ENCODE results near the gene TBC1D24.

Gene TBC1D24

GRCh38 chr16:2483939-2484897 lies 9.3 kb downstream of the TBC1D24 start:
- no peak for DNase-seq

GRCh38 chr16:2484898-2485508 lies 10.1 kb downstream of the TBC1D24 start:
- DNase-seq = no peak

GRCh38 chr16:2485811-2486507 lies 11.0 kb downstream of the TBC1D24 start:
- DNase-seq = no peak

- DNase-seq = no peak
Observed at GRCh38 chr16:2486645-2487516, 12.0 kb downstream of the TBC1D24 start.

GRCh38 chr16:2487517-2487842 lies 12.6 kb downstream of the TBC1D24 start:
- no peak for DNase-seq

- DNase-seq = no peak
Observed at GRCh38 chr16:2487903-2488531, 13.1 kb downstream of the TBC1D24 start.

- DNase-seq = no peak
Observed at GRCh38 chr16:2489581-2489980, 14.7 kb downstream of the TBC1D24 start.

GRCh38 chr16:2490190-2491105 lies 15.5 kb downstream of the TBC1D24 start:
- DNase-seq = no peak

- DNase-seq = no peak
Observed at GRCh38 chr16:2492292-2492691, 17.4 kb downstream of the TBC1D24 start.

GRCh38 chr16:2493605-2494004 lies 18.7 kb downstream of the TBC1D24 start:
- DNase-seq = no peak

GRCh38 chr16:2494616-2495015 lies 19.7 kb downstream of the TBC1D24 start:
- no peak for DNase-seq

GRCh38 chr16:2495041-2495440 lies 20.1 kb downstream of the TBC1D24 start:
- DNase-seq = no peak

GRCh38 chr16:2496223-2497115 lies 21.5 kb downstream of the TBC1D24 start:
- no peak for DNase-seq

GRCh38 chr16:2497116-2497630 lies 22.2 kb downstream of the TBC1D24 start:
- no peak for DNase-seq

GRCh38 chr16:2497695-2498484 lies 23.0 kb downstream of the TBC1D24 start:
- DNase-seq = no peak

GRCh38 chr16:2498531-2499253 lies 23.8 kb downstream of the TBC1D24 start:
- no peak for DNase-seq

GRCh38 chr16:2499454-2499853 lies 24.5 kb downstream of the TBC1D24 start:
- no peak for DNase-seq

- no peak for DNase-seq
Observed at GRCh38 chr16:2499890-2500429, 25.0 kb downstream of the TBC1D24 start.

All from T1000 (cell line).